ENCODE measurements around the gene GMNC.

GRCh38 chr3:190810957-190811356, 51.5 kb downstream of the GMNC start:
- TF ChIP-seq TAF1 (CRISPR knock-in tag; IDR thresholded peaks at IDR 0.05) (no peak), TARDBP (CRISPR knock-in tag; IDR thresholded peaks at IDR 0.05) (no peak)

Measured in HepG2 (cell line).